ENCODE results near the gene CGB1. TPM values are rescaled to one million over a fixed set of nuclear protein-coding genes. Genes with fewer than 3 reads are reported as not detected.

CGB1 gene
- polyA plus RNA-seq, 2 of the 4 experiments (the other 2 are of a cell fraction): 0.13 TPM; not detected in 1

DNA sequence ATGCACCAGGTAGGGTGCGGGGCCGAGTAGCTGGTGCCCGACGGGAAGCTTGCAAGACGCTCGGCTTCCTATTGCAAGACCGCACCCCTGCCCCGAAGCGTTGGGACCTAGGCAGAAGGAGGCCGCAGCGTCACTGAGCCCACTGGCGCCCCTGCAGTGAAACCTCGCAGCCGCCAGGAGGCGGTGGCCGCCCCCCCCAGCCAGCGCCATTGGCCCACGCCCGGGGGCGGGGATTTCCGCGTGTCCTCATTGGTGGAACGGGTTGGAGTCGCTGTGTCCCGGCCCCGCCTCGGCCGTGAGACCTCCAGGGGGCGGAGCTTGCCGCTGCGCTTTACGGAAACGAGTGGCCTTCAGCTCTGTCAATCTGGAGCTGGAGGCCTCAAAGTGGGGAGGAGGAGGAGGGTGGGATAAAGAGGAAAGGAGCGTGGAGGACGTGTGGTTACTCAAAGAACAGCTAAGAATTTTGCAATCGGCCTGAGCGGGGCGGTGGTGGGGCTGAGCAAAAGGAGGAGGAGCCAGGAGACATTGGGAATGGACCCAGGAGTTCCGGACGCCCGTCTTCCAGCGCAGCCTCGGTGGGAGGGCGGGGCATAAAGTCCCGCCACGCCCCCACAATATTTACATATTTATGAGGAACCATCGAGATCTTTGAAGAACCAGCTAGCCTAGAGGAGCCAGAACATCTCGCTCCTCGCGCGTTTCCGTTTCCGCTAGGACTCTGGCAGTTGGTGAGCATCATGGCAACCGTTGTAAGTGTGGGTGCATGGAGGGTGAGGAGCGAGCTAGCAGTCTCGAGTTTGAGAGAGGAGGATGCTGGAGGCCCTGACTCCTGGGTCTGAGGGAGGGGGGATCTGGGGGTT is 43.3 kb downstream of the CGB1 start, which contains the start of the genes GYS1 and RUVBL2 (continued):
- TF ChIP-seq RCOR1 (IDR thresholded peaks at IDR 0.05; ENCODE audit: low read depth, low read length) (no peak), NPAS2 (CRISPR knock-in tag; IDR thresholded peaks at IDR 0.05; ENCODE audit: borderline replicate concordance) (no peak), USF2 (IDR thresholded peaks at IDR 0.05) (no peak), NR3C1 (IDR thresholded peaks at IDR 0.05) (no peak), KDM5A (IDR thresholded peaks at IDR 0.05) (peak; percentile 85; the same call in 1 of the 2 replicates), PBX3 (IDR thresholded peaks at IDR 0.05) (peak; percentile 93), NFE2L2 (conservative IDR thresholded peaks at IDR 0.05; ENCODE audit: low read length) (no peak), PHF8 (IDR thresholded peaks at IDR 0.05; ENCODE audit: borderline replicate concordance, low read depth) (peak; percentile 68; the same call in 1 of the 2 replicates)
- TF ChIP-seq, protein P1, sequence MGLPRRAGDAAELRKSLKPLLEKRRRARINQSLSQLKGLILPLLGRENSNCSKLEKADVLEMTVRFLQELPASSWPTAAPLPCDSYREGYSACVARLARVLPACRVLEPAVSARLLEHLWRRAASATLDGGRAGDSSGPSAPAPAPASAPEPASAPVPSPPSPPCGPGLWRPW (IDR thresholded peaks at IDR 0.05): no peak
- TF ChIP-seq, protein P2, sequence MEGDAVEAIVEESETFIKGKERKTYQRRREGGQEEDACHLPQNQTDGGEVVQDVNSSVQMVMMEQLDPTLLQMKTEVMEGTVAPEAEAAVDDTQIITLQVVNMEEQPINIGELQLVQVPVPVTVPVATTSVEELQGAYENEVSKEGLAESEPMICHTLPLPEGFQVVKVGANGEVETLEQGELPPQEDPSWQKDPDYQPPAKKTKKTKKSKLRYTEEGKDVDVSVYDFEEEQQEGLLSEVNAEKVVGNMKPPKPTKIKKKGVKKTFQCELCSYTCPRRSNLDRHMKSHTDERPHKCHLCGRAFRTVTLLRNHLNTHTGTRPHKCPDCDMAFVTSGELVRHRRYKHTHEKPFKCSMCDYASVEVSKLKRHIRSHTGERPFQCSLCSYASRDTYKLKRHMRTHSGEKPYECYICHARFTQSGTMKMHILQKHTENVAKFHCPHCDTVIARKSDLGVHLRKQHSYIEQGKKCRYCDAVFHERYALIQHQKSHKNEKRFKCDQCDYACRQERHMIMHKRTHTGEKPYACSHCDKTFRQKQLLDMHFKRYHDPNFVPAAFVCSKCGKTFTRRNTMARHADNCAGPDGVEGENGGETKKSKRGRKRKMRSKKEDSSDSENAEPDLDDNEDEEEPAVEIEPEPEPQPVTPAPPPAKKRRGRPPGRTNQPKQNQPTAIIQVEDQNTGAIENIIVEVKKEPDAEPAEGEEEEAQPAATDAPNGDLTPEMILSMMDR (IDR thresholded peaks at IDR 0.05): peak; percentile 82
- TF ChIP-seq, protein P3, sequence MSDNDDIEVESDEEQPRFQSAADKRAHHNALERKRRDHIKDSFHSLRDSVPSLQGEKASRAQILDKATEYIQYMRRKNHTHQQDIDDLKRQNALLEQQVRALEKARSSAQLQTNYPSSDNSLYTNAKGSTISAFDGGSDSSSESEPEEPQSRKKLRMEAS (IDR thresholded peaks at IDR 0.05): peak; percentile 83

- peak overlapping the region; percentile 73 for H3K4me3 ChIP-seq
- POLR2A ChIA-PET: interaction anchor here (0.6 to 1.9 kb wide), 19 partner anchors 9 to 350 kb away, joined by 3 to 16 read pairs (median 6); partner anchors contain the start of genes FTL, NUCB1 and PPP1R15A
- H3K9me3 ChIP-seq: no peaks in the 10 kb centered on the region
- WGBS (ENCODE audit: missing lambda C conversion rate): 4% methylated on average over 20 of the region's 20 CpGs
- peak overlapping the region; percentile 76 to 87 for H3K27ac ChIP-seq
- peak; percentile 2 to 17 for ATAC-seq
- TF ChIP-seq BHLHE40 (IDR thresholded peaks at IDR 0.05; ENCODE audit: low read depth, low read length) (no peak), JUN (IDR thresholded peaks at IDR 0.05) (0 out of 5 replicates have a peak, but pooled peaks of 1 of the 2 experiments have one; percentile 10)
- FAIRE-seq: no peak
- no peak for DNase-seq (ENCODE audit: low read depth in 1 of 2, low spot score in 1 of 2)
- H3K4me2 ChIP-seq: peak overlapping the region; percentile 93
- H3K4me1 ChIP-seq: peaks cover 20% of the 10 kb centered on the region
- CTCF ChIA-PET: interaction anchor here (0.6 to 14.7 kb wide), 49 partner anchors 15 to 1676 kb away, joined by 3 to 408 read pairs (median 5); partner anchors contain the start of genes BAX, CGB2, CGB7 and FTL
Measured at GRCh38 chr19:48992581-48993174, 44.0 kb downstream of the CGB1 start.

GRCh38 chr19:48991873-48992580 is 44.7 kb downstream of the CGB1 start:
- H3K4me1 ChIP-seq: peaks cover 20% of the 10 kb centered on the region
- ATAC-seq (peak; percentile 48 to 60), DNase-seq (ENCODE audit: low read depth in 1 of 2, low spot score in 1 of 2) (peak; percentile 63 to 75), FAIRE-seq (no peak)
- ChIA-PET POLR2A (interaction anchor here (0.6 to 1.9 kb wide), 4 partner anchors 13 to 146 kb away, joined by 3 to 9 read pairs (median 4); partner anchors contain the start of genes FTL and PPP1R15A), CTCF (interaction anchor here (0.6 to 14.7 kb wide), 17 partner anchors 14 to 233 kb away, joined by 3 to 408 read pairs (median 5); partner anchors contain the start of genes CGB7 and LHB)
- peak overlapping the region; percentile 76 to 87 for H3K27ac ChIP-seq
- no peak for TF ChIP-seq HEYL (CRISPR knock-in tag; IDR thresholded peaks at IDR 0.05)
- TF ChIP-seq HMGXB4 (CRISPR knock-in tag; IDR thresholded peaks at IDR 0.05; ENCODE audit: borderline replicate concordance): no peak
- TF ChIP-seq CHD4 (IDR thresholded peaks at IDR 0.05; ENCODE audit: borderline replicate concordance): no peak
- TF ChIP-seq, protein P3 (IDR thresholded peaks at IDR 0.05): peak; percentile 30; the same call in 1 of the 2 replicates
- no peak for TF ChIP-seq EP300 (IDR thresholded peaks at IDR 0.05)
- no peak for TF ChIP-seq FOXS1 (CRISPR knock-in tag; IDR thresholded peaks at IDR 0.05)
- no peak for TF ChIP-seq RARB (CRISPR knock-in tag; IDR thresholded peaks at IDR 0.05)
- peak overlapping the region; percentile 73 for H3K4me3 ChIP-seq
- no peaks in the 10 kb centered on the region for H3K9me3 ChIP-seq
- 61% methylated on average over 8 of the region's 8 CpGs for WGBS (ENCODE audit: missing lambda C conversion rate)
- peak overlapping the region; percentile 93 for H3K4me2 ChIP-seq
